ENCODE data around the gene DERL3. TPM values are rescaled to one million over a fixed set of nuclear protein-coding genes. Genes with fewer than 3 reads are reported as not detected.
A peak's percentile ranks its signal among the peaks of the same experiment; 100 is the strongest.

DERL3 gene
- under 1 TPM; 0.21 to 0.88 (median 0.40) TPM for total RNA-seq (2021; fragmentation: NEBNext Ultra II Directional; extraction: Animal tissue kit (Norgen Biotek cat#: 25700))
- long read RNA-seq, partial matches to known transcripts = 0 of 3 reads
- long read RNA-seq, other reads (novel, unspliced or antisense) = 0 of 3 reads

DNA sequence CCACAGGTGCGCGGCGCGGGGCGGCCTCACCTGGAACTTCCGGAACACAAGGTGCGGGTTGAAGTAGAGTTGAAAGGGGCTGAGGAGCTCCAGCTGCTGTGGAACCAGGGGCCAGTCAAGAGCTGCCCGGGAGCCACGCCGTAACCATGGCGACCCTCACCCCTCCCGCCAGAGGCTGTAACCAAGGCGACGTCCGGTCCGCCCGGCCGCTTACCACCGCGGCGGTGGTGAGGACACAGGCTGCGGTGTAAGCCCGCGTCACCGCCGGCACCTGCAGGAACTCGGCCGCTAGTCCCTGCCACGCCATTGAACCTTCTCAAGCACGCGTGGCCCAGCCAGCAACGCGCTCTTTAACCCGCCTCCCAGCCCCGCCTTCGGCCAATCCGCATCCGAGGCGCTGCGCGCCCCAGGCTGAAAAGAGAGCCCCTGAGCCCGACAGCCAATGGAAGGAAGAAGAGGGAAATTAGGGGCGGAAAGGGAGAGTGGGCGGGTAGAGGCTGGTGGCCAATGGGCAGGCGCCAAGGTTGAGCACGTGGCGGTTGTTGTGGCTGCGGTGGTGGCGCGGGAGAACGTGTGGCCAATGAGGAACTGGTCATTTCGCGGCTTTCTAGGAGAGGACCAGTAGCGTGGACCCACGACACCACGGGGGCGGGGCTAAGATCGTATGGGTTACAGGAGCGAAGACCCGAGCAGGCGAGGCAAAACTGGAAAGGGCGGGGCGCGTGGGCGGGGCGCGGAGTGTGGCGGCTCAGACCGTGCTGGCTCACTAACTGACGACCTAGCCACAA lies at the start of gene DERL3:
TSS of gene DERL3 (minus strand) at position 326 of the 788 bp plus-strand sequence. CDS start at position 307, 19 bp downstream.
- DNase-seq = peak; percentile 92
- TF ChIP-seq, protein P1, sequence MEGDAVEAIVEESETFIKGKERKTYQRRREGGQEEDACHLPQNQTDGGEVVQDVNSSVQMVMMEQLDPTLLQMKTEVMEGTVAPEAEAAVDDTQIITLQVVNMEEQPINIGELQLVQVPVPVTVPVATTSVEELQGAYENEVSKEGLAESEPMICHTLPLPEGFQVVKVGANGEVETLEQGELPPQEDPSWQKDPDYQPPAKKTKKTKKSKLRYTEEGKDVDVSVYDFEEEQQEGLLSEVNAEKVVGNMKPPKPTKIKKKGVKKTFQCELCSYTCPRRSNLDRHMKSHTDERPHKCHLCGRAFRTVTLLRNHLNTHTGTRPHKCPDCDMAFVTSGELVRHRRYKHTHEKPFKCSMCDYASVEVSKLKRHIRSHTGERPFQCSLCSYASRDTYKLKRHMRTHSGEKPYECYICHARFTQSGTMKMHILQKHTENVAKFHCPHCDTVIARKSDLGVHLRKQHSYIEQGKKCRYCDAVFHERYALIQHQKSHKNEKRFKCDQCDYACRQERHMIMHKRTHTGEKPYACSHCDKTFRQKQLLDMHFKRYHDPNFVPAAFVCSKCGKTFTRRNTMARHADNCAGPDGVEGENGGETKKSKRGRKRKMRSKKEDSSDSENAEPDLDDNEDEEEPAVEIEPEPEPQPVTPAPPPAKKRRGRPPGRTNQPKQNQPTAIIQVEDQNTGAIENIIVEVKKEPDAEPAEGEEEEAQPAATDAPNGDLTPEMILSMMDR (IDR thresholded peaks at IDR 0.05) = no peak
- Mint-ChIP-seq H3K27me3 (ENCODE audit: insufficient read depth) (peaks cover 25% of the 10 kb centered on the region), H3K36me3 (ENCODE audit: low read depth) (peaks cover 12% of the 10 kb centered on the region; the same call in 1 of the 2 replicates), H3K27ac (peak within 1 kb of the TSS; percentile 36), H3K9me3 (peaks cover 4% of the 10 kb centered on the region; the same call in 1 of the 2 replicates), H3K4me3 (peak within 1 kb of the TSS; percentile 63), H3K4me1 (ENCODE audit: low read depth) (peaks cover 22% of the 10 kb centered on the region)

DNA sequence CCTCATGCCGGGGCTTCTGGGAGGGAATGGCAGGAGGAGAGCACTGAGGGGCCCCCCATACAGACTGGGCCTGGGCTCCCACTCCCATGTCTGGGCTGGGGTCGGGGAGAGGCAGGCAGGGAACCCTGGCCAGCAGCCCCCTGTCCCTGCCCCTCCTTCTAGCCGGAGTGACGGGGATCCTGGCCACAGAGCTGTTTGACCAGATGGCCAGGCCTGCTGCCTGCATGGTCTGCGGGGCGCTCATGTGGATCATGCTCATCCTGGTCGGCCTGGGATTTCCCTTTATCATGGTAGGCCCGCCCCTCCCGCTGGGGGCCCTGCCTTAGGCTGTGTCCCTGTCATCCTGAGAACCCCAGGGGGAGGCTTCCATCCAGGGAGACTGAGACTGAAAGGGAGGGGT lies 45.3 kb upstream of the DERL3 start:
- H3K4me1 Mint-ChIP-seq (ENCODE audit: low read depth) = peaks cover 15% of the 10 kb centered on the region
- no peak overlapping the region for H3K4me3 Mint-ChIP-seq
- H3K27me3 Mint-ChIP-seq (ENCODE audit: insufficient read depth) = no peaks in the 10 kb centered on the region; the same call in 1 of the 2 replicates
- TF ChIP-seq, protein P1 (IDR thresholded peaks at IDR 0.05) = no peak
- H3K27ac Mint-ChIP-seq = no peak overlapping the region
- DNase-seq = no peak
- H3K9me3 Mint-ChIP-seq = no peaks in the 10 kb centered on the region
- H3K36me3 Mint-ChIP-seq (ENCODE audit: low read depth) = peaks cover 8% of the 10 kb centered on the region; the same call in 1 of the 2 replicates

DNA sequence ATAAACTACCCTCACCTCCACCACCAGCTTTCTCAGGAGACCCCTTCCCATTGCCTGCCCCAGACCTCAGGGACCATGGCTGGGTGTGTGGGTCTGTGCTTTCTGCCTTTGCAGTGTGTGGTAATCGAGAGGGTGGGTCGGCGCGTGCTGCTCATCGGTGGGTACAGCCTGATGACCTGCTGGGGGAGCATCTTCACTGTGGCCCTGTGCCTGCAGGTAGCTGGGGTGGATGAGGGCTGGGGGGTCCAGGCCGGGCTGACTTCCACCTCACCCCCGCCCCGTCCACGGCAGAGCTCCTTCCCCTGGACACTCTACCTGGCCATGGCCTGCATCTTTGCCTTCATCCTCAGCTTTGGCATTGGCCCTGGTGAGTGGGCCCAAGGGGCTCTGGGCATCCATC lies 44.9 kb upstream of the DERL3 start:
- TF ChIP-seq, protein P1 (IDR thresholded peaks at IDR 0.05) = no peak
- Mint-ChIP-seq H3K27ac (no peak overlapping the region), H3K9me3 (no peaks in the 10 kb centered on the region), H3K36me3 (ENCODE audit: low read depth) (peaks cover 11% of the 10 kb centered on the region; the same call in 1 of the 2 replicates), H3K27me3 (ENCODE audit: insufficient read depth) (no peaks in the 10 kb centered on the region; the same call in 1 of the 2 replicates), H3K4me1 (ENCODE audit: low read depth) (peaks cover 10% of the 10 kb centered on the region), H3K4me3 (no peak overlapping the region)
- no peak for DNase-seq

DNA sequence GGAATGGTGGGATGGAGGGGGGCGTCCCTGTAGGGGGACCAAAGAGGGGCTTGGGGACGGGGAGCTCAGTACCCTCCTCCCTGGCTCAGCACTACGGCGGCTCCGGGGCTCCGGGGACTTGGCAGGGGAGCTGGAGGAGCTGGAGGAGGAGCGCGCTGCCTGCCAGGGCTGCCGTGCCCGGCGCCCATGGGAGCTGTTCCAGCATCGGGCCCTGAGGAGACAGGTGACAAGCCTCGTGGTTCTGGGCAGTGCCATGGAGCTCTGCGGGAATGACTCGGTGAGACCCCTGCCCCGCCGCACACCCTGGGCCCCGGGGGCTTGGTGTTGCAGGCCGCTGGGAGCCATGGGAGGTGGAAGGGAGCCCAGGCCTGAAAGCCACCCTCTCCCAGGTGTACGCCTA lies 43.6 kb upstream of the DERL3 start:
- TF ChIP-seq, protein P1 (IDR thresholded peaks at IDR 0.05) = no peak
- Mint-ChIP-seq H3K4me1 (ENCODE audit: low read depth) (no peaks in the 10 kb centered on the region), H3K9me3 (no peaks in the 10 kb centered on the region), H3K27me3 (ENCODE audit: insufficient read depth) (no peaks in the 10 kb centered on the region; the same call in 1 of the 2 replicates), H3K4me3 (no peak overlapping the region), H3K36me3 (ENCODE audit: low read depth) (peaks cover 12% of the 10 kb centered on the region), H3K27ac (no peak overlapping the region)
- DNase-seq = no peak

DNA sequence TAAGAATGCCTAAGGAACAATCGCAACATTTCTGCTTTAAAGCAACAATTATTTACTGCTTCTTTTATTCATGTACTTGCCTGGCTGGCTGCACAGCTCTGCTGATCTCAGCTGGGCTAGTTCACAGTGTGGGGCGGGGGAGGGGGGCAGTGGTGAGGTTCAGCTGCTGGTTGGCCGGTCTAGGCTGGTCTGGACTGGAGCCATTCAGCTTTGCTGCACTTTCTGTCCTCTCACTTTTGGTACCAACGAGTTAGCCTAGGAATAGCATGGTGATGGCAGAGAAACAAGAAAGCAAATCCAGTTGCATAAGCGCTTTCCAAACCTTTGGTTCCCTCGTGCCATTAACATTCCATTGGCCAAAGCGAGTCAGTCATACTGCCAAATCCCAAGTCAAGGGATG lies 39.4 kb upstream of the DERL3 start:
- H3K36me3 Mint-ChIP-seq (ENCODE audit: low read depth) = peaks cover 15% of the 10 kb centered on the region
- H3K4me3 Mint-ChIP-seq = no peak overlapping the region
- H3K4me1 Mint-ChIP-seq (ENCODE audit: low read depth) = no peaks in the 10 kb centered on the region
- TF ChIP-seq, protein P1 (IDR thresholded peaks at IDR 0.05) = no peak
- no peak for DNase-seq
- no peaks in the 10 kb centered on the region for H3K9me3 Mint-ChIP-seq
- H3K27ac Mint-ChIP-seq = no peak overlapping the region
- H3K27me3 Mint-ChIP-seq (ENCODE audit: insufficient read depth) = no peaks in the 10 kb centered on the region; the same call in 1 of the 2 replicates
